IPS-20b (cell line): Measurements from ENCODE around the gene CCR5.

ENCODE experiments used
- H3K27ac ChIP-seq: one replicate; pipeline ENCODE4 v1.5.1; 2013; ENCODE audit warnings: low read length
- H3K27me3 ChIP-seq: 2 replicates; pipeline ENCODE4 v1.6.1; 2013; ENCODE audit warnings: mild to moderate bottlenecking, low read length, inconsistent platforms; ENCODE audit not compliant: insufficient read depth
- H3K36me3 ChIP-seq: 2 replicates; pipeline ENCODE4 v1.6.1; 2013; ENCODE audit warnings: low read depth, mild to moderate bottlenecking, inconsistent platforms, low read length, moderate library complexity; ENCODE audit not compliant: insufficient read depth
- H3K4me1 ChIP-seq: 2 replicates; pipeline ENCODE4 v1.6.1; 2013; ENCODE audit warnings: mild to moderate bottlenecking, control low read depth, inconsistent platforms, low read length, moderate library complexity; ENCODE audit not compliant: insufficient read depth
- H3K4me3 ChIP-seq: 2 replicates; pipeline ENCODE4 v1.5.1; 2013; ENCODE audit warnings: mild to moderate bottlenecking, low read length, inconsistent platforms
- H3K9ac ChIP-seq: 2 replicates; pipeline ENCODE4 v1.6.1; 2013; ENCODE audit warnings: low read depth, mild to moderate bottlenecking, inconsistent platforms, low read length, moderate library complexity
- H3K9me3 ChIP-seq: 2 replicates; pipeline ENCODE4 v1.6.1; 2013; ENCODE audit warnings: mild to moderate bottlenecking, low read depth, low read length, inconsistent platforms; ENCODE audit not compliant: insufficient read depth

Gene CCR5

DNA sequence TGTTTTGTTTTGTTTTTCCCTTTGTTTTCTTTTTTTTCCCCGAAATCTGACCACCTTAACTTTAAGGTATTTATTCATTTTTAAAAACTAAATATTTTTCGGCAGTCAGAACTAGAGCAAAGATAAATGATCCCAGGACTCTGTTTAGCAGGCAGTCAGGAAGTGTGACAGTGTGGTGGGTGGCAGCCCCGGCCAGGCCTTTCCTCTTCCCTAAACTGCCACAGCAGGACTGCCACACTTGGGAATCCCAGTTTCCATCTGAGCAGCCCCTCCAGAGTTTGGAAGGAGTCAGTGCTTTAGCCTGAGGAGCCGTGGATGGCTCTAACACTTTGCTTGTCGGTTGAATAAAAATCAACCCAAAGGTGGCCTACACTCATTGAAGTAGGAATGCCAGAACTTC lies 43.2 kb downstream of the CCR5 start:
- Histone ChIP-seq H3K27me3 (no peaks in the 10 kb centered on the region), H3K27ac (no peak overlapping the region), H3K4me3 (no peak overlapping the region), H3K9ac (no peak overlapping the region), H3K36me3 (no peaks in the 10 kb centered on the region), H3K9me3 (no peaks in the 10 kb centered on the region), H3K4me1 (peaks cover 17% of the 10 kb centered on the region)

DNA sequence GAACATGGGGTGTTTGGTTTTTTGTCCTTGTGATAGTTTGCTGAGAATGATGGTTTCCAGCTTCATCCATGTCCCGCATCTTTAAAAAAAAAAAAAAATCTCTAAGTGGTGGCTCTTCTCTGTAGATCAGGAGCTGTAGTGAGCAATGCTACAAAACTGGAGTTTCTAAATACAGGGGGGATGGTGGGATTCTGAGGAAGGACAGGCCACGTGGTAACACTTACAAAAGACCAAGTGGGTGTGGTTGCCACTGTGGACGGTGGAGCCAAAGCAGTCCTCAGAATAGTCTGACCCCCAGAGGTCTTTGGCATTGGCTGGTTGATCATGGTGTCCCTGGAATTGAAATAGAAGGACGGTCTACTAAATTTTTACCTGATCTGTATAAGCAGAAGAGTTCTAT lies 44.0 kb downstream of the CCR5 start:
- Histone ChIP-seq H3K9me3 (no peaks in the 10 kb centered on the region), H3K36me3 (no peaks in the 10 kb centered on the region), H3K9ac (no peak overlapping the region), H3K27ac (no peak overlapping the region), H3K27me3 (no peaks in the 10 kb centered on the region), H3K4me1 (peaks cover 19% of the 10 kb centered on the region), H3K4me3 (no peak overlapping the region)

DNA sequence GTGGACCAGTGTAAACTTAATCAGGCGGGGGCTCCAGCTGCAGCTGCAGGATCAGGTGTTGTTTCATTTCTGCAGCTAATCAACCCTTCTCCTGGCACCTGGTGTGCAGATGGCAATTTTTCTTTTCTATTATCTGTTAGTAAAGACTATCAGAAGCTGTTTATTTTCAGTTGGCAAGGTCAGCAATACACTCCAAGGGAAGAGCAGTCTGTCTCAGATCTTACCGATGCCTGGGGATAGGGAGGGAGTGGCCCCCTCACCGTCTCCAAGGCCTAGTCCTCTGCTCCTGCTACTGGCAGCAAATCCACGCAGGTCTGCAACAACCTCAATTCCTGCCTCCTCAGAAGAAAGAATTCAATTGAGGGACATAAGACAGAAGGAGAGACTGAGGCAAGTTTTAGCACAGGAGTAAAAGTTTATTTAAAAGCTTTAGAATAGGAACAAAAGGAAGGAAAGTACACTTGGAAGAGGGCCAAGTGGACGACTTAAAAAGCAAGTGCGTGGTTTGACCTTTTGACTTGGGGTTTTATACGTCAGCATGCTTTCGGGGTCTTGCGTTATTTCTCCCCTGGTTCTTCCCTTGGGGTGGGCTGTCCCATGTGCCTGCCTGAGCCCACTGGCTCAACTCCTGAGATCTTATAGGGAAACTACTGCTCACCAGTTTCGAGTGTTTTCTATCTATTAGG lies 45.5 kb downstream of the CCR5 start:
- no peak overlapping the region for H3K27ac ChIP-seq
- H3K9ac ChIP-seq: no peak overlapping the region
- H3K4me1 ChIP-seq: peaks cover 19% of the 10 kb centered on the region
- H3K36me3 ChIP-seq: no peaks in the 10 kb centered on the region
- H3K27me3 ChIP-seq: no peaks in the 10 kb centered on the region
- H3K9me3 ChIP-seq: no peaks in the 10 kb centered on the region
- no peak overlapping the region for H3K4me3 ChIP-seq

DNA sequence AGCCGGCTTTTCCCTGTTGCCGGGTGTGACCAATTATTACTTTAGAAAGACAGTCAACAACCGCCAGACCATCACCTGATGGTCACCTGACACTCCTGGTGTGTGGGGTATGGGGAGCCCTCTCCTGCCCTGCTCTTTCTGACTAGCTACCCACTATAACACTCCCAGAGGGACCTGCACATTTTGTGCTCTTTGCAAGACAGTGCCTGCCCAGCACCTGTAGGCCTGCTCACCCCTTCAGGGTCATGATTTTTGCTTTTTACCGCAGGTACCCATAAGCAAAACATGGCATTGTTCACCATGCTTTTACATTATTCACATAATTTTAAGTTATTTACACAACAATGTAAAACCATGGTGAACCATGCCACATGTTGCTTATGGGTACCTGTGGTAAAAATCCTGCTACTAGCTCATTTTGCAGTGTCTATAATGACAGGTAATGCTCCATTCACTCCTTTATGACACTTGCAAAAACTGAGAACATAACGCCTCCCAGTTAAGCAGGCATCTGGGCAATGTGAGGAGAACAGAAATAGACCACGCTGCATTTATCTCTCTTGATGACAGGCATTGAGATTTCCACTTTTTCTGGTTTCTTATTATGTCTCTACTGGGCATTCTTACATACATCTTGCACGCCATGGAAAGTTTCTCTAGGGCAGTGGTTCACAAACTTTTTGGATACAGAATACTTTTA lies 46.2 kb downstream of the CCR5 start:
- H3K9ac ChIP-seq: no peak overlapping the region
- no peak overlapping the region for H3K27ac ChIP-seq
- H3K4me1 ChIP-seq: peaks cover 19% of the 10 kb centered on the region
- H3K27me3 ChIP-seq: no peaks in the 10 kb centered on the region
- no peaks in the 10 kb centered on the region for H3K36me3 ChIP-seq
- no peaks in the 10 kb centered on the region for H3K9me3 ChIP-seq
- no peak overlapping the region for H3K4me3 ChIP-seq

DNA sequence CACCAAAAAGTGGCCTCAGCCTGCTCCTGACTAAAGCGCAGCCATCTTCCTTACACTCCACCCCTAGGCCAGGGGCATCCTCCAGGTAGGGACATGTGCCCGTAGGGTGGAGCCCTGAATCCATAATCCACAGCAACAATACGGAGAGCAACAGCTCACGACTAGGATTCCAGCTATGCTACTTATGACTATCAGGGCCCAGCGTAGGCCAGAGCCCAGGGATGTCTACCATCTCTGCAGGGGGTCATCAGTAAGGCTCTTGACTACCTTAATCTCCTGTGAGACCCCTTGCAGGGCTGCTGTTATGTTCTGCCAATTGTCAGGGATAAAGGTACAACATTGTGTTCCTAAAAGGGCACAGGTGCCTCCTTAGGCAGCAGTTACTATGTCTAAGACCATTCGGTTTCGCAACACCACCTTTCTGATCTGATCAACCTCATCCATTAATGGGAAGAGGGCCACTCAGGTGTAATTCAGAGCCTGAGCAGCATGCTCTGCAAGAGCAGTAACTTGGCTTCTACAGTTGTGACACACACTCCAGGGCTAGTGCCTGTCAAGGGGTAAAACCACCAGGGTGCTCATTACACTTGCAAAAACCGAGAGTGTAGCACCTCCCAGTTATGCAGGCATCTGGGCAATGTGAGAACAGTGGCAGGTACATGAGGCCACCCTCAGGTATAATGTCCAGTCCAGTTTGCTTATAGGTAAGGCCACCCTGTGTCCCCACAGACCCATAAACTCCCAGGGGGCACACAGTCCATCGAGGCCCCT lies 47.3 kb downstream of the CCR5 start:
- no peaks in the 10 kb centered on the region for H3K36me3 ChIP-seq

DNA sequence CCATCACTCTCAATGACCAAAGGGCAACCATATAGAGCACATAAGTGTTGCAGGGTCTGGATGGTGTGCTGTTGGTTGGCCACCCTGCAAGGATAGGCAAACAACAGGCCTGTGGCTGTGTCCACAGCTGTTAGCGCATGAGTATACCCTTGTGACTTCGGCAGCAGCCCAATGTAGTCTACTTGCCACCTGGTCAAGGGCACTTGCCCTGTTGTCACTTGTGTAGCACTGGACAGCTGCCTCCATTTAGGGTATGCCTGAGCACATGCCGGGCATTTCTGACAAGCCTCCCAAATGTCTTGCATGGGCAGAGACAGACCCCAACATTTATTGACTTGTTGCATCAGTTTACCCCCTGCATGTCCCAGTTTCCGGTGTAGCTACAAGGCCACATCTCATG lies 49.1 kb downstream of the CCR5 start:
- Histone ChIP-seq H3K9ac (no peak overlapping the region), H3K4me1 (peaks cover 19% of the 10 kb centered on the region), H3K27me3 (no peaks in the 10 kb centered on the region), H3K36me3 (no peaks in the 10 kb centered on the region), H3K27ac (no peak overlapping the region), H3K4me3 (no peak overlapping the region), H3K9me3 (no peaks in the 10 kb centered on the region)

More for the DNA sequence above, 47.3 kb downstream of the CCR5 start:
- peaks cover 19% of the 10 kb centered on the region for H3K4me1 ChIP-seq
- H3K4me3 ChIP-seq: no peak overlapping the region
- no peak overlapping the region for H3K9ac ChIP-seq
- H3K9me3 ChIP-seq: no peaks in the 10 kb centered on the region
- H3K27me3 ChIP-seq: no peaks in the 10 kb centered on the region
- H3K27ac ChIP-seq: no peak overlapping the region

DNA sequence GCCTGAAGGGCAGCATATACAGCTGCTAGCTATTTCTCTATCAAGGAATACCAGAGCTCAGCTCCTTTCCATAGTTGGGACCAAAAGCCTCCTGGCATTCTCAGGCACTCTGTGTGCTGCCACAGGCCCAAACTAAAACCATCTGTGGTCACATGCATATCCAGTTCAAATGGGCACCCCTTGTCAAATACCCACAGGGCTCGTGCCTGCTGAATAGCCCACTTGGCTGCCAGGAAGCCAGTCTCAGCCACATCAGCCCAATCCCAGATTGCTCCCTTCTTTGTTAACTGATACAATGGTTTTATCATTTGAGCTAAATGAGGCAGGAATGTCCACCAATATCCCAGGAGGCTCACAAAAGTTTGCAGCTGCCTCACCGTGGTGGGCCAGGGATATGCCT lies 50.2 kb downstream of the CCR5 start:
- H3K9ac ChIP-seq: no peak overlapping the region
- no peak overlapping the region for H3K4me3 ChIP-seq
- H3K4me1 ChIP-seq: peaks cover 19% of the 10 kb centered on the region
- no peaks in the 10 kb centered on the region for H3K9me3 ChIP-seq
- H3K36me3 ChIP-seq: no peaks in the 10 kb centered on the region
- no peaks in the 10 kb centered on the region for H3K27me3 ChIP-seq
- no peak overlapping the region for H3K27ac ChIP-seq

DNA sequence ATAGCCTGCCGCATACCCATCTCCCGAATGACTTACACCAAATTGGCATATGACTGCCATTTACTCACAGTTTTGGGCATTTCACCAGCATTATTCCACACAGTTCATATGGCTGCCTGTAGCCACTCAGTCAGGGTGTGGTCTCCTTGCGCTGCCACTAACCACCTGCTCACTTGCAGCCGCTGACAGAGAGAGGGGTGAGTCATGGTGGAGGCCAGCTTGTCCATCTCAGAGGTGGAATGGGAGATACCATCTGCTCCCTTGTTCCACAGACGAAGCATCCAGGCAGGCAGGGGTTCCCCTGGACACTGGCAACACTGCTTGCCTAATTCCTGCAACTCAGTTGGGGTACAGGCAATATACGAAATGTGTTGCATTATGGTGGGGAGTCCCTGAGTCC lies 51.9 kb downstream of the CCR5 start:
- Histone ChIP-seq H3K4me1 (peaks cover 16% of the 10 kb centered on the region), H3K36me3 (no peaks in the 10 kb centered on the region), H3K9me3 (no peaks in the 10 kb centered on the region), H3K9ac (no peak overlapping the region), H3K27me3 (no peaks in the 10 kb centered on the region), H3K4me3 (no peak overlapping the region), H3K27ac (no peak overlapping the region)

DNA sequence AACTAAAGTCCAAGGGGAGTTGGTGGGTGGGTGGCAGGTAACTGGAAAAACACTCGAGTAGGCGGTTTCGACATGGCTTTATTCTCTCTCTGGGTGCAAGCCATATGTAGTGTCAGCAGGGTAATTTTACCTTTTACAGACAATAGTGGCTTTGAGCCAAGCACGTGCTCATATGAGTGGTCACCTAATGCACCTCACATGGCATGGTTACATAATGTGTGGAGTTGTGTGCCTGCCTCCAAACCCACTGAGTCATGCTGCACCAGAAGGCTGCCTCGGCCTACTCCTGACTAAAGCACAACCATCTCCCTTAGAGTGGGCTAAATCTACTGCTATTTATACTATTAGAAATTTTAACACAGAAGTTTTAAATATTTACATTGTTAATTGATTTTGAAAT lies 52.8 kb downstream of the CCR5 start:
- H3K27me3 ChIP-seq: no peaks in the 10 kb centered on the region
- H3K27ac ChIP-seq: no peak overlapping the region
- no peaks in the 10 kb centered on the region for H3K9me3 ChIP-seq
- H3K36me3 ChIP-seq: no peaks in the 10 kb centered on the region
- peaks cover 6% of the 10 kb centered on the region; the same call in 1 of the 2 replicates for H3K4me1 ChIP-seq
- no peak overlapping the region for H3K4me3 ChIP-seq
- H3K9ac ChIP-seq: no peak overlapping the region
